Gastrocnemius medialis (tissue), 4 donors: ENCODE measurements around the gene OTX1. TPM values are rescaled to one million over a fixed set of nuclear protein-coding genes. Genes with fewer than 3 reads are reported as not detected.

Source experiments
- ATAC-seq, 2 donors: fragments of 150-250 bp; one replicate each; pipeline ENCODE4 v1.9.1; 2016
- DNase-seq, 2 donors: peaks; one replicate each; pipeline ENCODE4 v3.0.0-alpha.2; 2019
- H3K27ac ChIP-seq, 4 donors: fragments of 200-600 bp; sonication (generic); 1 replicate in 1 of 4; 2 replicates in 3 of 4; pipeline ENCODE4 v1.5.1; 2016 to 2018; ENCODE audit warnings: mild to moderate bottlenecking in 2 of 4, moderate library complexity in 1 of 4
- H3K27me3 ChIP-seq, 3 donors: fragments of 200-600 bp; sonication (generic) in 2 of 3; 1 replicate in 1 of 3; 2 replicates in 2 of 3; pipeline versions ENCODE4 v1.5.1 to v1.6.0; 2016 to 2019; ENCODE audit warnings: mild to moderate bottlenecking in 1 of 3, moderate library complexity in 1 of 3
- H3K36me3 ChIP-seq, 2 donors: fragments of 200-600 bp; sonication (generic) in 1 of 2; one replicate each; pipeline ENCODE4 v1.5.1; 2017 to 2018
- H3K4me1 ChIP-seq, 2 donors: fragments of 200-600 bp; sonication (generic) in 1 of 2; one replicate each; pipeline ENCODE4 v1.5.1; 2016 to 2017; ENCODE audit warnings: mild to moderate bottlenecking in 2 of 2
- H3K4me3 ChIP-seq, 4 donors: fragments of 200-600 bp; sonication (generic) in 3 of 4; 1 replicate in 1 of 4; 2 replicates in 3 of 4; pipeline ENCODE4 v1.5.1; 2016 to 2019; ENCODE audit warnings: mild to moderate bottlenecking in 2 of 4
- H3K9me3 ChIP-seq, 3 donors: fragments of 200-600 bp; sonication (generic) in 2 of 3; 1 replicate in 1 of 3; 2 replicates in 2 of 3; pipeline ENCODE4 v1.5.1; 2016 to 2019
- CTCF ChIP-seq, 5 experiments: fragments of 450-650 bp in 3 of 5; fragments of 200-600 bp in 2 of 5; sonication (generic) in 2 of 5; IDR thresholded peaks in 4 of 5; conservative IDR thresholded peaks in 1 of 5; 1 replicate in 4 of 5; 2 replicates in 1 of 5; pipeline ENCODE4 v1.5.1; 2016 to 2019; ENCODE audit warnings: antibody characterized with exemption in 5 of 5, mild to moderate bottlenecking in 3 of 5, moderate library complexity in 3 of 5
- POLR2A ChIP-seq, 2 donors: fragments of 450-650 bp; IDR thresholded peaks; one replicate each; pipeline ENCODE4 v1.6.1; 2017; ENCODE audit warnings: antibody characterized with exemption in 2 of 2, mild to moderate bottlenecking in 2 of 2, moderate library complexity in 2 of 2
- in situ Hi-C, 4 donors: fragments of 200-750 bp; cut with MboI; loops; one replicate each; pipeline versions ENCODE4 v1.15.0 to v1.8.0; 2017; ENCODE audit warnings: low sequenced_read_pairs in 4 of 4
- intact Hi-C: fragments of 100-400 bp; cut with DNase I; formaldehyde crosslinking; loops from one replicate; pipeline ENCODE4 v1.15.1; 2023; ENCODE audit warnings: low total_unique reads
- total RNA-seq, 4 donors: library from RNA; depleted of rRNA; stranded (reverse); fragments of >200 nt; gene quantifications; one replicate each; pipeline versions ENCODE4 v1.1.0 to v1.2.3, GENCODE V29; 2016

OTX1 gene
- total RNA-seq, 4 donors from 2014 or later, result not detected

GRCh38 chr2:63099032-63099431 lies 48.4 kb downstream of the OTX1 start:
- no peaks in the 10 kb centered on the region for H3K36me3 ChIP-seq
- in situ Hi-C loops (no loop called here), intact Hi-C loops (no loop called here)
- TF ChIP-seq POLR2A (IDR thresholded peaks at IDR 0.05) (no peak), CTCF (IDR thresholded peaks at IDR 0.05 in 4 of 5, conservative IDR thresholded peaks at IDR 0.05 in 1 of 5) (no peak)
- H3K27me3 ChIP-seq, result no peaks in the 10 kb centered on the region
- ATAC-seq, result no peak
- DNase-seq, result no peak
- H3K4me1 ChIP-seq, result no peaks in the 10 kb centered on the region
- H3K27ac ChIP-seq, result no peak overlapping the region
- H3K4me3 ChIP-seq, result no peak overlapping the region
- H3K9me3 ChIP-seq, result peaks cover 0 to 6% (median 3%) of the 10 kb centered on the region in 3 donors

GRCh38 chr2:63101954-63102353 lies 51.3 kb downstream of the OTX1 start:
- no peak for DNase-seq
- Histone ChIP-seq H3K36me3 (no peaks in the 10 kb centered on the region), H3K27ac (no peak overlapping the region), H3K9me3 (peaks cover 0 to 14% (median 3%) of the 10 kb centered on the region in 3 donors), H3K4me3 (no peak overlapping the region), H3K4me1 (no peaks in the 10 kb centered on the region), H3K27me3 (no peaks in the 10 kb centered on the region)
- TF ChIP-seq CTCF (IDR thresholded peaks at IDR 0.05 in 4 of 5, conservative IDR thresholded peaks at IDR 0.05 in 1 of 5), result no peak
- no peak for TF ChIP-seq POLR2A (IDR thresholded peaks at IDR 0.05)
- no peak for ATAC-seq
- intact Hi-C loops, result no loop called here
- in situ Hi-C loops, result no loop called here

GRCh38 chr2:63104482-63104881 lies 53.9 kb downstream of the OTX1 start:
- DNase-seq (no peak), ATAC-seq (no peak)
- Histone ChIP-seq H3K27me3 (no peaks in the 10 kb centered on the region), H3K36me3 (no peaks in the 10 kb centered on the region), H3K27ac (no peak overlapping the region), H3K4me1 (no peaks in the 10 kb centered on the region), H3K9me3 (peaks cover 0 to 14% (median 3%) of the 10 kb centered on the region in 3 donors), H3K4me3 (no peak overlapping the region)
- TF ChIP-seq POLR2A (IDR thresholded peaks at IDR 0.05) (no peak), CTCF (IDR thresholded peaks at IDR 0.05 in 4 of 5, conservative IDR thresholded peaks at IDR 0.05 in 1 of 5) (no peak)
- in situ Hi-C loops, result no loop called here
- intact Hi-C loops, result no loop called here
